ENCODE data around the gene PCAT6. TPM values are rescaled to one million over a fixed set of nuclear protein-coding genes. Genes with fewer than 3 reads are reported as not detected.

PCAT6 gene
- total and polyA plus RNA-seq, 2 experiments from 2014 or later, result 7.2 to 28.1 TPM

DNA sequence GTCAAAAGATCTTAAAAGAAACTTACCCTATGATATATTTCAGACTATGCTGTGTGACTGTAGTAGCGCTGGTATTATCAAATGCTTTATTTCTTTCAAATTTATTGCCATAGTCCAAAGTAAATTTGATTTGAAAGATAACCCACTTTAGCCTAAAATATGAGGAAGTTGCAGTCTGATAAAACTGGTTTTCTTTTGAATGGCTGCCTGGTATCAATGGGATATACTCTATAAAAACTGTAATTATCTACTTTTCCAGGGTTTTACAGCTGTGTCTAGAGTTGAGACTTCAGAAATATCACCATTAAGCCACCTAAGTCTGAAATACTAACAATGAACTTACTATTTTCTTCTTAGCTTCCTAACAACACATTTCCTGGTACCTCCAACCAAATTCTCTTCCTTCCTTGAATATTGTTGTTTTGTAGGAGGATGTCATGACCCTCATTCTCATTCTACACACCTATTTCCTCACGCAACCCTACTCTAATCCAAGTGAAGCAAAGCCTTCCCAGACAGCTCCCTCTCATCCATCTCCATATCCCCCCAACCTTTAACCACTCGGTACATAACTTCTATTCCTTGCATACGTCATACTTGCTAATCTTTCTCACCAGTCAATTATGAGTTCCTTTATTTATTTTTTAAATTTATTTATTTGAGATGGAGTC, 19.5 kb upstream of the PCAT6 start:
- H3K27ac ChIP-seq (ENCODE audit: low read depth), result peak overlapping the region; percentile 64; the same call in 1 of the 2 replicates
- no peaks in the 10 kb centered on the region for H3K36me3 ChIP-seq (ENCODE audit: insufficient read depth)
- H3K4me2 ChIP-seq, result no peak overlapping the region
- no peak overlapping the region for H3K27ac Mint-ChIP-seq
- peaks cover 96% of the 10 kb centered on the region for H4K20me1 ChIP-seq (replicated peaks; ENCODE audit: insufficient read depth)
- DNase-seq (ENCODE audit: low spot score) (no peak), ATAC-seq (no peak)
- TF ChIP-seq POLR2AphosphoS5 (IDR thresholded peaks at IDR 0.05; ENCODE audit: low read depth), result no peak
- TF ChIP-seq STAT1 (IDR thresholded peaks at IDR 0.05; ENCODE audit: unreplicated experiment), result no peak
- H3K27me3 ChIP-seq (ENCODE audit: insufficient read depth), result no peaks in the 10 kb centered on the region
- H3K4me3 ChIP-seq, result no peak overlapping the region
- H3F3A ChIP-seq (replicated peaks; ENCODE audit: low read depth), result peaks cover 7% of the 10 kb centered on the region; the same call in 1 of the 2 replicates
- peaks cover 9% of the 10 kb centered on the region for H3K36me3 Mint-ChIP-seq (ENCODE audit: low read depth)
- no peak overlapping the region for H3K4me3 Mint-ChIP-seq
- H3K9me2 ChIP-seq (ENCODE audit: insufficient read depth), result no peaks in the 10 kb centered on the region
- peaks cover 26% of the 10 kb centered on the region for H3K4me1 ChIP-seq (ENCODE audit: insufficient read depth)
- no peak overlapping the region for H2AFZ ChIP-seq
- peaks cover 19% of the 10 kb centered on the region for H3K4me1 Mint-ChIP-seq
- H3K9me3 Mint-ChIP-seq, result no peaks in the 10 kb centered on the region
- peaks cover 7% of the 10 kb centered on the region for H3K27me3 Mint-ChIP-seq (ENCODE audit: insufficient read depth, low read depth, poor library complexity)
- peaks cover 100% of the 10 kb centered on the region for H3K79me2 ChIP-seq (replicated peaks; ENCODE audit: insufficient read depth)

DNA sequence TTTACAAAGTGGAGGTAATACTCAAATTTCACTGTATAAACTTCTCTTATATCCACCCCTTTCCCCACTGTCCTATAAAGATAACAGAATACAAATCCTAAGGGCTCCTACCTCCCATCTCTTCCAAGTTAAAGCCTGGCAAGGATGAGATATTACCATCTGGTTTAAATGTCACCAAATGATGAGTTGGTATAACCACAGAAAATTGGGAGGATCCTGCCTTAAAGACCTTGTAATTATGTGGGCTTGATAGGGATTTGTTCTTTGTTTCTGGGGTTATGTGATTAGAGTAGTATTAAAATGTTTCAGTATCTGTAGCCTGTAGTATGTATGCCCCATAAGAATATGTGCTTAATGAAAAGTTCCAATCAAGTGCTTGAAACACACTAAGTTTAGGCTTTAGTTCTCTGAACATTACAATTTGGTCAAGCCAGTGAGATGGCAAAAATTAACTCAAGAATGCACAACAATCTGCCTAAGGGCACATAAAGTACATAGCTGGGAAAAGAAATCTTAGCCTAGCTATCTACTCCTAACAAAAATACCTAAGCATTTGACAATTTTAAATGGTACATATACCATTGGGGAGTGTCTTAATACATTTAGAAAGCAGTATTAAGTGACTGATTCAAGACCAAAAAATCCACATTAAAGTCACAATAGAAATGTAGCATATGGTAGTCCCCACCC, 16.6 kb upstream of the PCAT6 start:
- no peak for DNase-seq (ENCODE audit: low spot score)
- Histone ChIP-seq H3K9me2 (ENCODE audit: insufficient read depth) (no peaks in the 10 kb centered on the region), H3K79me2 (replicated peaks; ENCODE audit: insufficient read depth) (peaks cover 100% of the 10 kb centered on the region), H3K4me1 (ENCODE audit: insufficient read depth) (peaks cover 31% of the 10 kb centered on the region), H4K20me1 (replicated peaks; ENCODE audit: insufficient read depth) (peaks cover 93% of the 10 kb centered on the region), H3K36me3 (ENCODE audit: insufficient read depth) (no peaks in the 10 kb centered on the region), H3K27ac (ENCODE audit: low read depth) (no peak overlapping the region), H3K27me3 (ENCODE audit: insufficient read depth) (no peaks in the 10 kb centered on the region), H3F3A (replicated peaks; ENCODE audit: low read depth) (peaks cover 10% of the 10 kb centered on the region; the same call in 1 of the 2 replicates), H3K4me2 (no peak overlapping the region), H3K4me3 (no peak overlapping the region), H2AFZ (no peak overlapping the region)
- no peak overlapping the region for H3K4me3 Mint-ChIP-seq
- ATAC-seq, result no peak
- peaks cover 35% of the 10 kb centered on the region for H3K4me1 Mint-ChIP-seq
- peaks cover 12% of the 10 kb centered on the region for H3K27me3 Mint-ChIP-seq (ENCODE audit: insufficient read depth, low read depth, poor library complexity)
- no peak overlapping the region for H3K27ac Mint-ChIP-seq
- peaks cover 11% of the 10 kb centered on the region; the same call in 1 of the 3 replicates for H3K36me3 Mint-ChIP-seq (ENCODE audit: low read depth)
- no peaks in the 10 kb centered on the region for H3K9me3 Mint-ChIP-seq
- TF ChIP-seq, protein P1, sequence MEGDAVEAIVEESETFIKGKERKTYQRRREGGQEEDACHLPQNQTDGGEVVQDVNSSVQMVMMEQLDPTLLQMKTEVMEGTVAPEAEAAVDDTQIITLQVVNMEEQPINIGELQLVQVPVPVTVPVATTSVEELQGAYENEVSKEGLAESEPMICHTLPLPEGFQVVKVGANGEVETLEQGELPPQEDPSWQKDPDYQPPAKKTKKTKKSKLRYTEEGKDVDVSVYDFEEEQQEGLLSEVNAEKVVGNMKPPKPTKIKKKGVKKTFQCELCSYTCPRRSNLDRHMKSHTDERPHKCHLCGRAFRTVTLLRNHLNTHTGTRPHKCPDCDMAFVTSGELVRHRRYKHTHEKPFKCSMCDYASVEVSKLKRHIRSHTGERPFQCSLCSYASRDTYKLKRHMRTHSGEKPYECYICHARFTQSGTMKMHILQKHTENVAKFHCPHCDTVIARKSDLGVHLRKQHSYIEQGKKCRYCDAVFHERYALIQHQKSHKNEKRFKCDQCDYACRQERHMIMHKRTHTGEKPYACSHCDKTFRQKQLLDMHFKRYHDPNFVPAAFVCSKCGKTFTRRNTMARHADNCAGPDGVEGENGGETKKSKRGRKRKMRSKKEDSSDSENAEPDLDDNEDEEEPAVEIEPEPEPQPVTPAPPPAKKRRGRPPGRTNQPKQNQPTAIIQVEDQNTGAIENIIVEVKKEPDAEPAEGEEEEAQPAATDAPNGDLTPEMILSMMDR (conservative IDR thresholded peaks at IDR 0.05; ENCODE audit: low read depth in 2 of 2), result no peak
- no peak for TF ChIP-seq EZH2phosphoT487 (IDR thresholded peaks at IDR 0.05; ENCODE audit: unreplicated experiment)
- TF ChIP-seq, protein P2, sequence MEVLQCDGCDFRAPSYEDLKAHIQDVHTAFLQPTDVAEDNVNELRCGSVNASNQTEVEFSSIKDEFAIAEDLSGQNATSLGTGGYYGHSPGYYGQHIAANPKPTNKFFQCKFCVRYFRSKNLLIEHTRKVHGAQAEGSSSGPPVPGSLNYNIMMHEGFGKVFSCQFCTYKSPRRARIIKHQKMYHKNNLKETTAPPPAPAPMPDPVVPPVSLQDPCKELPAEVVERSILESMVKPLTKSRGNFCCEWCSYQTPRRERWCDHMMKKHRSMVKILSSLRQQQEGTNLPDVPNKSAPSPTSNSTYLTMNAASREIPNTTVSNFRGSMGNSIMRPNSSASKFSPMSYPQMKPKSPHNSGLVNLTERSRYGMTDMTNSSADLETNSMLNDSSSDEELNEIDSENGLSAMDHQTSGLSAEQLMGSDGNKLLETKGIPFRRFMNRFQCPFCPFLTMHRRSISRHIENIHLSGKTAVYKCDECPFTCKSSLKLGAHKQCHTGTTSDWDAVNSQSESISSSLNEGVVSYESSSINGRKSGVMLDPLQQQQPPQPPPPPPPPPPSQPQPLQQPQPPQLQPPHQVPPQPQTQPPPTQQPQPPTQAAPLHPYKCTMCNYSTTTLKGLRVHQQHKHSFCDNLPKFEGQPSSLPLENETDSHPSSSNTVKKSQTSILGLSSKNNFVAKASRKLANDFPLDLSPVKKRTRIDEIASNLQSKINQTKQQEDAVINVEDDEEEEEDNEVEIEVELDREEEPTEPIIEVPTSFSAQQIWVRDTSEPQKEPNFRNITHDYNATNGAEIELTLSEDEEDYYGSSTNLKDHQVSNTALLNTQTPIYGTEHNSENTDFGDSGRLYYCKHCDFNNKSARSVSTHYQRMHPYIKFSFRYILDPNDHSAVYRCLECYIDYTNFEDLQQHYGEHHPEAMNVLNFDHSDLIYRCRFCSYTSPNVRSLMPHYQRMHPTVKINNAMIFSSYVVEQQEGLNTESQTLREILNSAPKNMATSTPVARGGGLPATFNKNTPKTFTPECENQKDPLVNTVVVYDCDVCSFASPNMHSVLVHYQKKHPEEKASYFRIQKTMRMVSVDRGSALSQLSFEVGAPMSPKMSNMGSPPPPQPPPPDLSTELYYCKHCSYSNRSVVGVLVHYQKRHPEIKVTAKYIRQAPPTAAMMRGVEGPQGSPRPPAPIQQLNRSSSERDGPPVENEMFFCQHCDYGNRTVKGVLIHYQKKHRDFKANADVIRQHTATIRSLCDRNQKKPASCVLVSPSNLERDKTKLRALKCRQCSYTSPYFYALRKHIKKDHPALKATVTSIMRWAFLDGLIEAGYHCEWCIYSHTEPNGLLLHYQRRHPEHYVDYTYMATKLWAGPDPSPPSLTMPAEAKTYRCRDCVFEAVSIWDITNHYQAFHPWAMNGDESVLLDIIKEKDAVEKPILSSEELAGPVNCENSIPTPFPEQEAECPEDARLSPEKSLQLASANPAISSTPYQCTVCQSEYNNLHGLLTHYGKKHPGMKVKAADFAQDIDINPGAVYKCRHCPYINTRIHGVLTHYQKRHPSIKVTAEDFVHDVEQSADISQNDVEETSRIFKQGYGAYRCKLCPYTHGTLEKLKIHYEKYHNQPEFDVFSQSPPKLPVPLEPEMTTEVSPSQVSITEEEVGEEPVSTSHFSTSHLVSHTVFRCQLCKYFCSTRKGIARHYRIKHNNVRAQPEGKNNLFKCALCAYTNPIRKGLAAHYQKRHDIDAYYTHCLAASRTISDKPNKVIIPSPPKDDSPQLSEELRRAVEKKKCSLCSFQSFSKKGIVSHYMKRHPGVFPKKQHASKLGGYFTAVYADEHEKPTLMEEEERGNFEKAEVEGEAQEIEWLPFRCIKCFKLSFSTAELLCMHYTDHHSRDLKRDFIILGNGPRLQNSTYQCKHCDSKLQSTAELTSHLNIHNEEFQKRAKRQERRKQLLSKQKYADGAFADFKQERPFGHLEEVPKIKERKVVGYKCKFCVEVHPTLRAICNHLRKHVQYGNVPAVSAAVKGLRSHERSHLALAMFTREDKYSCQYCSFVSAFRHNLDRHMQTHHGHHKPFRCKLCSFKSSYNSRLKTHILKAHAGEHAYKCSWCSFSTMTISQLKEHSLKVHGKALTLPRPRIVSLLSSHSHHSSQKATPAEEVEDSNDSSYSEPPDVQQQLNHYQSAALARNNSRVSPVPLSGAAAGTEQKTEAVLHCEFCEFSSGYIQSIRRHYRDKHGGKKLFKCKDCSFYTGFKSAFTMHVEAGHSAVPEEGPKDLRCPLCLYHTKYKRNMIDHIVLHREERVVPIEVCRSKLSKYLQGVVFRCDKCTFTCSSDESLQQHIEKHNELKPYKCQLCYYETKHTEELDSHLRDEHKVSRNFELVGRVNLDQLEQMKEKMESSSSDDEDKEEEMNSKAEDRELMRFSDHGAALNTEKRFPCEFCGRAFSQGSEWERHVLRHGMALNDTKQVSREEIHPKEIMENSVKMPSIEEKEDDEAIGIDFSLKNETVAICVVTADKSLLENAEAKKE (CRISPR knock-in tag; IDR thresholded peaks at IDR 0.05), result no peak
- TF ChIP-seq JUNB (IDR thresholded peaks at IDR 0.05; ENCODE audit: unreplicated experiment), result no peak
- TF ChIP-seq, protein P3, sequence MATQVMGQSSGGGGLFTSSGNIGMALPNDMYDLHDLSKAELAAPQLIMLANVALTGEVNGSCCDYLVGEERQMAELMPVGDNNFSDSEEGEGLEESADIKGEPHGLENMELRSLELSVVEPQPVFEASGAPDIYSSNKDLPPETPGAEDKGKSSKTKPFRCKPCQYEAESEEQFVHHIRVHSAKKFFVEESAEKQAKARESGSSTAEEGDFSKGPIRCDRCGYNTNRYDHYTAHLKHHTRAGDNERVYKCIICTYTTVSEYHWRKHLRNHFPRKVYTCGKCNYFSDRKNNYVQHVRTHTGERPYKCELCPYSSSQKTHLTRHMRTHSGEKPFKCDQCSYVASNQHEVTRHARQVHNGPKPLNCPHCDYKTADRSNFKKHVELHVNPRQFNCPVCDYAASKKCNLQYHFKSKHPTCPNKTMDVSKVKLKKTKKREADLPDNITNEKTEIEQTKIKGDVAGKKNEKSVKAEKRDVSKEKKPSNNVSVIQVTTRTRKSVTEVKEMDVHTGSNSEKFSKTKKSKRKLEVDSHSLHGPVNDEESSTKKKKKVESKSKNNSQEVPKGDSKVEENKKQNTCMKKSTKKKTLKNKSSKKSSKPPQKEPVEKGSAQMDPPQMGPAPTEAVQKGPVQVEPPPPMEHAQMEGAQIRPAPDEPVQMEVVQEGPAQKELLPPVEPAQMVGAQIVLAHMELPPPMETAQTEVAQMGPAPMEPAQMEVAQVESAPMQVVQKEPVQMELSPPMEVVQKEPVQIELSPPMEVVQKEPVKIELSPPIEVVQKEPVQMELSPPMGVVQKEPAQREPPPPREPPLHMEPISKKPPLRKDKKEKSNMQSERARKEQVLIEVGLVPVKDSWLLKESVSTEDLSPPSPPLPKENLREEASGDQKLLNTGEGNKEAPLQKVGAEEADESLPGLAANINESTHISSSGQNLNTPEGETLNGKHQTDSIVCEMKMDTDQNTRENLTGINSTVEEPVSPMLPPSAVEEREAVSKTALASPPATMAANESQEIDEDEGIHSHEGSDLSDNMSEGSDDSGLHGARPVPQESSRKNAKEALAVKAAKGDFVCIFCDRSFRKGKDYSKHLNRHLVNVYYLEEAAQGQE (IDR thresholded peaks at IDR 0.05; ENCODE audit: unreplicated experiment), result no peak
- no peak for TF ChIP-seq STAT1 (IDR thresholded peaks at IDR 0.05; ENCODE audit: unreplicated experiment)
- TF ChIP-seq EZH2 (IDR thresholded peaks at IDR 0.05; ENCODE audit: low read depth, unreplicated experiment), result no peak
- no peak for TF ChIP-seq POLR2AphosphoS5 (IDR thresholded peaks at IDR 0.05; ENCODE audit: low read depth)
